SKM-1 treated with dmso at 0.1 percent for 144 hours (cell line): Measurements from ENCODE around the gene PARD6A.
A peak's percentile ranks its signal among the peaks of the same experiment; 100 is the strongest.

Experiments
- DNase-seq: peaks from one replicate; lab custom pipeline; 2025; ENCODE audit not compliant: unreplicated experiment; lab: John Stamatoyannopoulos, UW

PARD6A gene, protein sequence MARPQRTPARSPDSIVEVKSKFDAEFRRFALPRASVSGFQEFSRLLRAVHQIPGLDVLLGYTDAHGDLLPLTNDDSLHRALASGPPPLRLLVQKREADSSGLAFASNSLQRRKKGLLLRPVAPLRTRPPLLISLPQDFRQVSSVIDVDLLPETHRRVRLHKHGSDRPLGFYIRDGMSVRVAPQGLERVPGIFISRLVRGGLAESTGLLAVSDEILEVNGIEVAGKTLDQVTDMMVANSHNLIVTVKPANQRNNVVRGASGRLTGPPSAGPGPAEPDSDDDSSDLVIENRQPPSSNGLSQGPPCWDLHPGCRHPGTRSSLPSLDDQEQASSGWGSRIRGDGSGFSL

GRCh38 chr16:67660564-67661028 lies at the start of gene PARD6A:
TSS of gene PARD6A (plus strand) at chr16:67660960. CDS start at chr16:67661039, 79 bp downstream.
- peak; percentile 95 for DNase-seq

- DNase-seq = no peak
Observed at GRCh38 chr16:67613808-67614207, 47.0 kb upstream of the PARD6A start.

DNA sequence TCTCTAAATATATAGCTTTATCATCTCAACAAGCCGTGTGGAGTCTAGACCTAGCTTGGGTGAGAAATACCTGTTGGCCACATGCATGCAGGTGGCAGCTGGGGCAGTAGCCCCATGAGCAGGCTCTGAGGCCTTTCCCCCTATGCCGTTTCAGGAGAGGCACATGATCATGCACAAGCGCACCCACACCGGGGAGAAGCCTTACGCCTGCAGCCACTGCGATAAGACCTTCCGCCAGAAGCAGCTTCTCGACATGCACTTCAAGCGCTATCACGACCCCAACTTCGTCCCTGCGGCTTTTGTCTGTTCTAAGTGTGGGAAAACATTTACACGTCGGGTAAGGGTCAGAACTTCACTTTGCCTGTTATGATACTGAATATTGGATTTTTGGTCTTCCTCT lies 32.5 kb upstream of the PARD6A start:
- no peak for DNase-seq

- DNase-seq = no peak
Observed at GRCh38 chr16:67632415-67633172, 28.2 kb upstream of the PARD6A start.

GRCh38 chr16:67636713-67637112 lies 24.0 kb upstream of the PARD6A start:
- DNase-seq = no peak

DNA sequence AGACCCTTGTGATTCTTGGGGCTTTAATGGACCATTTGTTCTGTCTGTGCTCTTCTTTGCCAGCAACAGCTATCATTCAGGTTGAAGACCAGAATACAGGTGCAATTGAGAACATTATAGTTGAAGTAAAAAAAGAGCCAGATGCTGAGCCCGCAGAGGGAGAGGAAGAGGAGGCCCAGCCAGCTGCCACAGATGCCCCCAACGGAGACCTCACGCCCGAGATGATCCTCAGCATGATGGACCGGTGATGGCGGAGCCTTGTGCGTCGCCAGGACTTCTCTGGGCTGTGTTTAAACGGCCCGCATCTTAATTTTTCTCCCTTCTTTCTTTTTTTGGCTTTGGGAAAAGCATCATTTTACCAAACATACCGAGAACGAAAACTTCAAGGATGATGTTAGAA lies 23.1 kb upstream of the PARD6A start:
- DNase-seq = no peak

GRCh38 chr16:67641779-67642708 lies 18.7 kb upstream of the PARD6A start:
- no peak for DNase-seq

- no peak for DNase-seq
Observed at GRCh38 chr16:67644038-67644437, 16.7 kb upstream of the PARD6A start.

DNA sequence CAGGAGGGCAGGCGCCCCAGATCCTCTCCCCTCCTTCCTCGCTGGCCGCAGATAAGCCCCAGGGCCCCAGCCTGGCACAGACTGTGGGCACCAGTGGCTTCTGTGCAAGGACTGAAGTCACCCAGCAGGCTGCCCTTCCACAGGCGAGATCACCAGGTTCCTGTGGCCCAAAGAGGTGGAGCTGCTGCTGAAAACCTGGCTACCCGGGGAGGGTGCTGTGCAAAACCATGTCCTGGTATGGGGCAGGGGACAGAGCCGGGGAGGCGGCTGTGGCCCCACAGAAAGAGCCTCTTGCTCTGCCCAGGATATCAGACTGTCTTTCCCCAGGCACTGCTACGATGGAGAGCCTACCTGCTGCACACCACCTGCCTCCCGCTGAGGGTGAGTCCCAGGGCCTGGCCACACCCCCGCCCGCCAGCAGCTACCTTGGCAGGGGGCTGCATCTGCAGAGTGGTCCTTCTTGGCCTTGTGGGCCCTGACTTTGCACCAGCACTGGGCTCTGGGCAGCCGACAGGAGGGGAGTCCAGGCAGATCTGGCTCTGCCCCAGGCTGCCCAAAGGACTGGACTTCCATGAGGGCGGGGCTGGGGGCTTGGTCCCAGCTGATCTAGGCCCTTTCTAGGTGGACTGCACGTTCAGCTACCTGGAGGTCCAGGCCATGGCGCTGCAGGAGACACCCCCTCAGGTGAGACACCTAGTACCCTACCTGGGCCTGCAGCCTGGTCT lies 15.2 kb upstream of the PARD6A start:
- DNase-seq = no peak

DNA sequence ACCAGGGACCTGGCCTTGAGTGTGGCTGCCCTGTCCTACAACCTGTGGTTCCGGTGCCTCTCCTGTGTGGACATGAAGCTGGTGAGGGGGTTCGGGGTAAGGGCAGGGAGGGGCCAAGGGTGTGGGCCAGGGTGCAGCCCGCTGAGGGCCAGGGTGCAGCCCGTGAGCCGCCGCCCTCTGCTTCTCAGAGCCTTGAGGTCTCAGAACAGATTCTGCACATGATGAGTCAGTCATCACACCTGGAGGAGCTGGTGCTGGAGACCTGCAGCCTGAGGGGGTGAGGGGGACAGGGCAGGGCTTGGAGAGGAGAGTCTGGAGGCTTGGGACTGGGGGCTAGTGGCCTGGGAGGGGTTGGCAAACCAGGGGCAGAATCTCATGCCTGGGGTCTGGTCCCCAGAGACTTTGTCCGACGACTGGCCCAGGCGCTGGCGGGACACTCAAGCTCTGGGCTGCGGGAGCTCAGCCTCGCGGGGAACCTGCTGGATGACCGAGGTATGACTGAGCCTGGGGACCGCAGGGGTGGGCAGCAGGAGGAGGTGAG lies 13.6 kb upstream of the PARD6A start:
- no peak for DNase-seq

GRCh38 chr16:67647681-67648080 lies 13.1 kb upstream of the PARD6A start:
- DNase-seq = no peak

DNA sequence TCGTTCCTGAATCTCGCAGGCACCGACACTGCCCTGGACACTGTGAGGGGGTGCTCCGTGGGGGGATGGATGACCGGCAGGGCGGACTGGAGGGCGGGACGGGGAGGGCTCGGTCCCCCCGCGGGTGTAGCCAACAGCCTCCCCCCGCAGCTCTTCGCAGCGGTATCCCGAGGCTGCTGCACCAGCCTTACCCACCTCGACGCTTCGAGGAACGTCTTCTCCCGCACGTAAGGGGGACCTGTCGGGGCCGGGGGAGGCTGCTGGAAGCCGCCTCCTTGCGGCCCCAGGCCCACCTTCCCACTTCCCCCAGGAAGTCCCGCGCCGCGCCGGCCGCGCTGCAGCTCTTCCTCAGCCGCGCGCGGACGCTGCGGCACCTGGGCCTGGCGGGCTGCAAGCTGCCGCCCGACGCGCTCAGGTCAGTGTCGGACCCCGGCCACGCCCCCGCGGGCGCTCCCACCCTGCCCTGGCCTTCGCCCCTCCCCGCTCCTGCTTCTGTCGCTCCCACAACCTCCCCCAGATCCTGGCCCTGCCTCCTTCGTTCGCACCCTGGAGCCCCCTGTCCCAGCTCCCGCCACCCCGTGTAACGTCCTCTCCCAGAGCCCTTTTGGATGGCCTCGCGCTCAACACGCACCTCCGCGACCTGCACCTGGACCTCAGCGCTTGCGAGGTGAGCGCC lies 12.5 kb upstream of the PARD6A start:
- no peak for DNase-seq

- DNase-seq = no peak
Observed at GRCh38 chr16:67648764-67649407, 11.9 kb upstream of the PARD6A start.

GRCh38 chr16:67649494-67649931 lies 11.2 kb upstream of the PARD6A start:
- no peak for DNase-seq

DNA sequence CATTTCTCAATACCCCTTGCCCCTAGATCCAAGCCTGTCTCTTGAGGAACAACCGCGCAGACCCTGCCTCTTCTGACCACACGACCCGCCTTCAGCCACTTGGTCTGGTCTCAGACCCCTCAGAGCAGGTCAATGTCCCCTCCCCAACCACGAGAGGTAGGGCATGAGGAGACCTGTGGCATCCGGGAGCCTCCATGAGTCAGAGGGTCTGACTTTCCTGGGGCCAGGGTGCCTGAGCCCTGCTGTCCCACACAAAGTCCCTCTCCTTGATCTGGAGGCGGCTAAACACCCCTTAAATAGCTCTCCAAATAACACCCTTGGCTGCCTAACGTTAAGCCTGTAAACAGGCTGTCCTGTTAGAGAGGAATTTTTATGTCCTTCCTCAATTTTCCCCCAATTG lies 10.7 kb upstream of the PARD6A start:
- DNase-seq = no peak

- no peak for DNase-seq
Observed at GRCh38 chr16:67651039-67651438, 9.7 kb upstream of the PARD6A start.

DNA sequence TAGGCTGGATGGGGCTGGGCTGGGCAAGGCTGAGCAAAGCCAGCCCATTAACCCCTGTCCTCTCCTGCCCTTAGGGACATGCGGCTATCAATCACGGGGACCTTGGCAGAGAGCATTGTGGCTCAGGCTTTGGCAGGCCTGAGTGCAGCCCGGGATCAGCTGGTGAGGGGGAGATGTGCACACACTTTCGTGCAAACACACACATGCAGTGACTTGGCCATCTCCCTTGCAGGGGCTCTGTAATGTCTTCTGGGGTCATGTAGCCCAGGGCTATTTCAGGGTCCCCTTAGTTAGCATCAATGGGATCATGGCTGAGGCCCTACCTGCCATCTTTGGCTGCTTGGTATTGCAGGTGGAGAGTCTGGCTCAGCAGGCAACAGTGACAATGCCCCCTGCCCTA lies 8.9 kb upstream of the PARD6A start:
- no peak for DNase-seq

DNA sequence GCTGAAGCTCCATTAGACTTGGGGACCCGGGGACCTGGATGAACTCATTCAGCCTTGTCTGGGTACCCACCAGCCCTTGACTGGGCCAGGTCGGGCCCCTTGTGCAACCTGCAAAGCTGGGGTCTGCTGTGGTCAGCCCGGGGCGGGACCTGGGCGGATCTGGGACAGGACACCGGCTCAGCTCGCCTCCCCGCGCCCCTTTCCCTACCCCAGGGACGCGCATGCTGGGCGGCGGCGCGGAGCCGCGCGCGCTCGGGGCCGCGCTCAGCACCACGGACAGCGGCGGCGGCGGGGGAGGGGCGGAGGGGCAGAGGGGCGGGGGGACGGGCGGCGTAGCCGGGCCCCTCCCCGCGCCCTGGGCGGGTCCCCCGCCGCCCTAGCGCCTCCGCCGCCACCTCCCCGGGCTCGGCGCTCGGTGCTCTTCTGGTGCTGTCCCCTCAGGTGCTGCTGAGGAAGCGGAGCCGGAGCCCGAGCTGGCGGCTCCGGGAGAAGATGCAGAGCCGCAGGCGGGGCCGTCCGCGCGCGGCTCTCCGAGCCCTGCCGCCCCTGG lies 8.1 kb upstream of the PARD6A start:
- no peak for DNase-seq
